CD4-positive, alpha-beta T cell treated with Interleukin-17A for 1 hour (primary cell): ENCODE results near the gene GGT1.
"Not testable (repeated sequence)": the region's sequence is repeated elsewhere in the genome, so short reads cannot be mapped to it uniquely, and the experiment has no call there.

ENCODE experiments used
- DNase-seq: peaks from one replicate; pipeline ENCODE4 v3.0.0-alpha.2; 2020

Gene GGT1

GRCh38 chr22:24602847-24603769, at the start of gene GGT1:
Gene GGT1, plus strand, starts transcription at chr22:24603193. Its CDS starts 7,889 bp downstream, at chr22:24611082.
- DNase-seq, result not testable (repeated sequence)

GRCh38 chr22:24553597-24554312, 49.2 kb upstream of the GGT1 start:
- peak; percentile 7 for DNase-seq

GRCh38 chr22:24554313-24555164, 48.5 kb upstream of the GGT1 start, which contains the start of gene GUCD1:
Gene GUCD1, minus strand, starts transcription at chr22:24555138. Its CDS starts 147 bp downstream, at chr22:24554991.
- peak; percentile 31 for DNase-seq

GRCh38 chr22:24555165-24556039, 47.6 kb upstream of the GGT1 start, which contains the start of gene SNRPD3:
Gene SNRPD3, plus strand, starts transcription at chr22:24555999. Its CDS starts 1,676 bp downstream, at chr22:24557675.
- peak; percentile 100 for DNase-seq

- no peak for DNase-seq
Measured at GRCh38 chr22:24559471-24559870, 43.5 kb upstream of the GGT1 start.

- no peak for DNase-seq
Measured at GRCh38 chr22:24563246-24563645, 39.7 kb upstream of the GGT1 start.

GRCh38 chr22:24564376-24565058, 38.5 kb upstream of the GGT1 start:
- no peak for DNase-seq

- no peak for DNase-seq
Measured at GRCh38 chr22:24565077-24565476, 37.9 kb upstream of the GGT1 start.

- no peak for DNase-seq
Measured at GRCh38 chr22:24566899-24567511, 36.0 kb upstream of the GGT1 start.

GRCh38 chr22:24567668-24568067, 35.3 kb upstream of the GGT1 start:
- DNase-seq, result no peak

GRCh38 chr22:24571266-24571665, 31.7 kb upstream of the GGT1 start:
- DNase-seq, result no peak

GRCh38 chr22:24576778-24577177, 26.2 kb upstream of the GGT1 start:
- DNase-seq, result no peak

GRCh38 chr22:24578355-24579257, 24.4 kb upstream of the GGT1 start:
- DNase-seq, result no peak

- no peak for DNase-seq
Measured at GRCh38 chr22:24579258-24579601, 23.8 kb upstream of the GGT1 start.

- DNase-seq, result no peak
Measured at GRCh38 chr22:24580276-24580675, 22.7 kb upstream of the GGT1 start.

GRCh38 chr22:24582056-24582814, 20.8 kb upstream of the GGT1 start:
- DNase-seq, result no peak

GRCh38 chr22:24583221-24584165, 19.5 kb upstream of the GGT1 start:
- DNase-seq, result no peak
